MCF 10A (cell line): ENCODE measurements around the gene KCNH1. TPM values are rescaled to one million over a fixed set of nuclear protein-coding genes. Genes with fewer than 3 reads are reported as not detected.

Source experiments
- BruUV-seq: library from RNA; stranded (reverse); fragments of 400-500 nt; replicated peaks from 2 replicates; lab custom pipeline; 2021; lab: Mats Ljungman, UMichigan
- CTCF ChIA-PET: fragments of 300-600 bp; sonication (Branson Sonifier 250); formaldehyde crosslinking; extraction: SDS; loops from one replicate; lab custom pipeline; 2021; ENCODE audit warnings: antibody characterized with exemption, inconsistent platforms; lab: Yijun Ruan, JAX
- POLR2A ChIA-PET: fragments of 300-600, 350-650 bp; sonication (Branson Sonifier 250); formaldehyde crosslinking; extraction: SDS; loops from one replicate; lab custom pipeline; 2020; ENCODE audit warnings: antibody characterized with exemption, inconsistent platforms; lab: Yijun Ruan, JAX
- DNase-seq: peaks from one replicate; pipeline ENCODE4 v3.0.0-alpha.2; 2018; ENCODE audit not compliant: unreplicated experiment
- H3K27ac Mint-ChIP-seq: one replicate; pipeline ENCODE4 v1.8.0; 2022; ENCODE audit warnings: mild to moderate bottlenecking, low read depth, mixed read lengths; ENCODE audit not compliant: unreplicated experiment
- H3K27me3 Mint-ChIP-seq: one replicate; pipeline ENCODE4 v1.8.0; 2022; ENCODE audit warnings: mixed read lengths; ENCODE audit not compliant: insufficient read depth, unreplicated experiment
- H3K36me3 Mint-ChIP-seq: one replicate; pipeline ENCODE4 v1.8.0; 2022; ENCODE audit warnings: mild to moderate bottlenecking, moderate library complexity, mixed read lengths; ENCODE audit not compliant: insufficient read depth, unreplicated experiment
- H3K4me1 Mint-ChIP-seq: one replicate; pipeline ENCODE4 v1.8.0; 2022; ENCODE audit warnings: mixed read lengths; ENCODE audit not compliant: insufficient read depth, unreplicated experiment
- H3K4me3 Mint-ChIP-seq: one replicate; pipeline ENCODE4 v1.8.0; 2022; ENCODE audit warnings: mild to moderate bottlenecking, moderate library complexity, mixed read lengths; ENCODE audit not compliant: unreplicated experiment
- H3K9me3 Mint-ChIP-seq: one replicate; pipeline ENCODE4 v1.8.0; 2022; ENCODE audit warnings: mixed read lengths; ENCODE audit not compliant: unreplicated experiment
- intact Hi-C: fragments of 100-400 bp; cut with micrococcal nuclease; formaldehyde crosslinking; loops from 2 replicates; pipeline ENCODE4 v1.14.1; 2022
- total RNA-seq: library from RNA; stranded (reverse); gene quantifications from 2 replicates; pipeline ENCODE4 v1.2.3, GENCODE V29; 2022
- TF ChIP-seq, protein P1 (sequence below): fragments of 200-600 bp; IDR thresholded peaks from one replicate; pipeline ENCODE4 v1.8.0; 2022; ENCODE audit warnings: antibody characterized with exemption, mild to moderate bottlenecking; ENCODE audit not compliant: unreplicated experiment

KCNH1 gene
- total RNA-seq, 1 experiment from 2014 or later = 0.19 TPM

DNA sequence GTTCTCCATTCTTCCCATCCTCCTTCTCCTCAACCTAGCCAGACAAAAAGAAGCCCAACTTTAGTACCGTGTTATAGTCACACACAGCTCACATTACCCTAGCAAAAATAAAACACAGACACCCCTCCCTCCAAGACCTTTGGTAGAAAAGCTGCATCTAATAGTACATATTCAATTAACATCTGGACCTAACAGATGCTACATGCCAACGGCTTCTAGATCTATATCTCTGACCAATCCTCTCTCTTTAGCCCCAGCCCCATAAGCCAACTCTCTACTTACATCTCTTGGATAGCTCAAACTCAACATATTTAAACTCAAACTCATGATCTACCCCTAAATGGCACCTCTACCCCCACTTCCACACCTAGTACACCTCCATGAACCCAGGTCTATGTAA lies 233.1 kb downstream of the KCNH1 start:
- Mint-ChIP-seq H3K9me3 (no peaks in the 10 kb centered on the region), H3K4me1 (peaks cover 2% of the 10 kb centered on the region), H3K36me3 (no peaks in the 10 kb centered on the region), H3K27me3 (no peaks in the 10 kb centered on the region), H3K27ac (no peak overlapping the region), H3K4me3 (no peak overlapping the region)
- CTCF ChIA-PET = interaction anchor here (0.7 to 1.4 kb wide), 3 partner anchors 16 to 152 kb away, joined by 4 to 5 read pairs (median 5); no protein-coding TSS in a partner anchor
- TF ChIP-seq, protein P1, sequence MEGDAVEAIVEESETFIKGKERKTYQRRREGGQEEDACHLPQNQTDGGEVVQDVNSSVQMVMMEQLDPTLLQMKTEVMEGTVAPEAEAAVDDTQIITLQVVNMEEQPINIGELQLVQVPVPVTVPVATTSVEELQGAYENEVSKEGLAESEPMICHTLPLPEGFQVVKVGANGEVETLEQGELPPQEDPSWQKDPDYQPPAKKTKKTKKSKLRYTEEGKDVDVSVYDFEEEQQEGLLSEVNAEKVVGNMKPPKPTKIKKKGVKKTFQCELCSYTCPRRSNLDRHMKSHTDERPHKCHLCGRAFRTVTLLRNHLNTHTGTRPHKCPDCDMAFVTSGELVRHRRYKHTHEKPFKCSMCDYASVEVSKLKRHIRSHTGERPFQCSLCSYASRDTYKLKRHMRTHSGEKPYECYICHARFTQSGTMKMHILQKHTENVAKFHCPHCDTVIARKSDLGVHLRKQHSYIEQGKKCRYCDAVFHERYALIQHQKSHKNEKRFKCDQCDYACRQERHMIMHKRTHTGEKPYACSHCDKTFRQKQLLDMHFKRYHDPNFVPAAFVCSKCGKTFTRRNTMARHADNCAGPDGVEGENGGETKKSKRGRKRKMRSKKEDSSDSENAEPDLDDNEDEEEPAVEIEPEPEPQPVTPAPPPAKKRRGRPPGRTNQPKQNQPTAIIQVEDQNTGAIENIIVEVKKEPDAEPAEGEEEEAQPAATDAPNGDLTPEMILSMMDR = no peak
- intact Hi-C loops = no loop called here
- POLR2A ChIA-PET = interaction anchor here (0.9 kb wide), 2 partner anchors 16 to 94 kb away, joined by 3 to 5 read pairs; no protein-coding TSS in a partner anchor
- no TSS peak for BruUV-seq
- DNase-seq = no peak

GRCh38 chr1:210900079-210900478 lies 233.9 kb downstream of the KCNH1 start:
- DNase-seq = no peak
- Mint-ChIP-seq H3K36me3 (no peaks in the 10 kb centered on the region), H3K27me3 (no peaks in the 10 kb centered on the region), H3K9me3 (no peaks in the 10 kb centered on the region), H3K27ac (no peak overlapping the region), H3K4me3 (no peak overlapping the region), H3K4me1 (no peaks in the 10 kb centered on the region)
- CTCF ChIA-PET = interaction anchor here (0.7 to 1.1 kb wide), 3 partner anchors 16 to 151 kb away, joined by 3 to 5 read pairs (median 5); no protein-coding TSS in a partner anchor
- POLR2A ChIA-PET = interaction anchor here (0.9 kb wide), 2 partner anchors 15 to 95 kb away, joined by 3 to 5 read pairs; no protein-coding TSS in a partner anchor
- intact Hi-C loops = no loop called here
- TF ChIP-seq, protein P1 = no peak
- BruUV-seq = no TSS peak

DNA sequence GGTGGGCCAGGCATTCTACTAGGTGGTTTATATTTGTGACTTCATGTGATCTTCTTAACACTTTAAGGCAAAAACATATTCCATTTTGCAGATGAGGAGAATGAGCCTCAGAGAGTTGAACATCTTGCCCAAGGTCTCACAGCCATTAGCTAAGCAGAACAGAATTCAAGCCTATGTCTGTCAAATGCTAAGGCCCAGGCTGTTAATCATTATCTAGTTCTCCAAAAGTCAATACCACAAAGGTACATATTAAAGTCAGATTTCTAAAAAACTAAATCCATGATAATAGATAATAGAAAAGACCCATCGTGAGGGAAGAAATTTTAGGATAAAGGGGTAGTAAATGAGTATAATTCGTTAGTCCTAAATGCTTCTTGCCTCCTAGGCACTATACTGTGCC lies 234.3 kb downstream of the KCNH1 start:
- DNase-seq = no peak
- no TSS peak for BruUV-seq
- Mint-ChIP-seq H3K4me1 (no peaks in the 10 kb centered on the region), H3K4me3 (no peak overlapping the region), H3K36me3 (no peaks in the 10 kb centered on the region), H3K9me3 (no peaks in the 10 kb centered on the region), H3K27ac (no peak overlapping the region), H3K27me3 (no peaks in the 10 kb centered on the region)
- CTCF ChIA-PET = interaction anchor here (0.7 kb wide), 2 partner anchors 150 to 302 kb away, joined by 3 to 4 read pairs; no protein-coding TSS in a partner anchor
- intact Hi-C loops = no loop called here
- TF ChIP-seq, protein P1 = no peak
- POLR2A ChIA-PET = no interaction called here

DNA sequence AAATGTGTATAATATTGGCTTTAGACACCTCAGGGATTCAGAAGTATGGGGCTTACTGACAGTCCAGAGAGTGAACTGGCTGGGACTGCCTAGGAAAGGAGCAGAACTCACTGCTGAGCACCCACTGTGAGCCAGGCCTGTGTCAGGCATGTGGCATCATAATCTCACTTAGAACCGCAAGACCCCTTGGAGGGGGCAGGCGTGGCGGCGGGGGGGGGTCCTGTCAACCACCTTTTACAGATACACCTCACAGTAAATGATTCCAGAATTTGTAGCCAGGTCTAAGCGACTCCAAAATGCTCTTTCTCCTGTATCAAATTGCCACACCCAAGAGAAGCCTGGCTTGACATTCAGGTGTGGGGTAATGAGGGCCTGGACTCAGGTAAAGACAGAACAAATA lies 235.5 kb downstream of the KCNH1 start:
- intact Hi-C loops = no loop called here
- no peak for DNase-seq
- Mint-ChIP-seq H3K4me3 (no peak overlapping the region), H3K4me1 (no peaks in the 10 kb centered on the region), H3K36me3 (no peaks in the 10 kb centered on the region), H3K27ac (no peak overlapping the region), H3K27me3 (no peaks in the 10 kb centered on the region), H3K9me3 (peaks cover 9% of the 10 kb centered on the region)
- TF ChIP-seq, protein P1 = no peak
- CTCF ChIA-PET = interaction anchor here (1.4 to 2.0 kb wide), 2 partner anchors 22 to 53 kb away, joined by 3 to 6 read pairs; no protein-coding TSS in a partner anchor
- BruUV-seq = no TSS peak
- POLR2A ChIA-PET = interaction anchor here (0.6 kb wide), 1 partner anchor 16 kb away, joined by 3 read pairs; no protein-coding TSS in a partner anchor
